Astrocyte of the spinal cord (primary cell): Measurements from ENCODE around the gene MAN1C1.

Experiments
- DNase-seq: peaks from one replicate; pipeline ENCODE4 v3.0.0; 2011; ENCODE audit warnings: low read depth, low spot score
- H3K4me3 ChIP-seq: 2 replicates; pipeline ENCODE4 v1.5.1; 2011; ENCODE audit warnings: low read depth, mild to moderate bottlenecking, low read length, moderate library complexity
- CTCF ChIP-seq: IDR thresholded peaks from 2 replicates; pipeline ENCODE4 v1.5.1; 2012; ENCODE audit warnings: low read depth, mild to moderate bottlenecking, low read length, inconsistent platforms
- in situ Hi-C: cut with HindIII; loops from 2 replicates; pipeline ENCODE4 v1.10.0; 2017; ENCODE audit warnings: low sequenced_read_pairs

Gene MAN1C1

GRCh38 chr1:25799352-25799934 lies 182.9 kb downstream of the MAN1C1 start:
- in situ Hi-C loops = no loop called here
- no peak for TF ChIP-seq CTCF
- peak overlapping the region; percentile 45 for H3K4me3 ChIP-seq
- no peak for DNase-seq

GRCh38 chr1:25799935-25800702 lies 183.5 kb downstream of the MAN1C1 start, which contains the start of gene SELENON:
Gene SELENON, plus strand, starts transcription at chr1:25800193. Its CDS starts 38 bp downstream, at chr1:25800231.
- no peak for TF ChIP-seq CTCF

GRCh38 chr1:25800703-25801377 lies 184.2 kb downstream of the MAN1C1 start:
- TF ChIP-seq CTCF = no peak
- DNase-seq = no peak
- H3K4me3 ChIP-seq = peak overlapping the region; percentile 58
- in situ Hi-C loops = no loop called here

More at GRCh38 chr1:25799935-25800702, 183.5 kb downstream of the MAN1C1 start, which contains the start of gene SELENON:
- in situ Hi-C loops = no loop called here
- H3K4me3 ChIP-seq = peak within 1 kb of the TSS; percentile 58
- DNase-seq = peak; percentile 61

- DNase-seq = no peak
- in situ Hi-C loops = no loop called here
- no peak for TF ChIP-seq CTCF
- no peak overlapping the region for H3K4me3 ChIP-seq
Measured at GRCh38 chr1:25802915-25803314, 186.3 kb downstream of the MAN1C1 start.

- no peak for DNase-seq
- no peak overlapping the region for H3K4me3 ChIP-seq
- in situ Hi-C loops = no loop called here
- no peak for TF ChIP-seq CTCF
Measured at GRCh38 chr1:25803368-25803767, 186.8 kb downstream of the MAN1C1 start.

DNA sequence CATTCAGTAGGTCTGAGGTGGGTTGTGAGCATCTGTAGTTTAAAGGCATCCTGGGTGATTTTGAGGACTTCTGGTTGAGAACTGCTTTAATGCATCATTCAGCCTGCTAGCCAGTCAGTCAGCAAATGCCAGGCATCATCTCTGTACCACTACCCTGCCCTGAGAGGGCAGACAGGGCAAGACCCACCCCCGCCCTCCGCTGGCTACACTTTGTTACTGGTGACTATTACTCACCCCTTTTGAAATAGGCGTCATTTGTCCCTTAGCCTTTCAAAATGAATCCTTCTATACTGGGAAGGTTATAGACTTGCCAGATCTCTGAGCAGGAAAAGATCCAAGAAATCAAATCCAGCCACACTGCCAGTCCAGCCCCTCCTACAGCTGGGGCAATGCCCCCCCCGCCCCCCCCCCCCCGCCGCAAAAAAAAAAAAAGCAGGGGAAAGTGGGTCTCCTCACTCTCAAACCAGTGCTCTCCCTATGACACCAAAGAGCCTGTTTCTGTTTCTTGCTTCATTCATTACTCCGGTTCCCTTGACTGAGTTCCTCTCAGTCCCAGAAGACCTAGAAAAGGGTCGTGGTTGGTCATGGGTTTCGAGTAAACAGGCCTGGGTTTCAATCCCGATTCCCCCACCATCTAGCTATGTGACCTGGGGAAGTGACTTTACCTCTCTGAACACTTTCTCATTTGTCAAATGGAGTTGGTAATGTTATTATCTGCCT lies 187.8 kb downstream of the MAN1C1 start:
- H3K4me3 ChIP-seq = no peak overlapping the region

More for the DNA sequence above, 187.8 kb downstream of the MAN1C1 start:
- DNase-seq = no peak
- no peak for TF ChIP-seq CTCF
- in situ Hi-C loops = no loop called here
